HepG2 (cell line): Measurements from ENCODE around the gene RPUSD3. TPM values are rescaled to one million over a fixed set of nuclear protein-coding genes. Genes with fewer than 3 reads are reported as not detected.

ENCODE experiments used
- CENPT ChIP-seq: sonication (generic); formaldehyde crosslinking; IDR thresholded peaks from 2 replicates; pipeline ENCODE4 v1.8.0; 2022; ENCODE audit warnings: low read depth, mild to moderate bottlenecking, moderate library complexity, missing genetic modification reagents
- TFDP1 ChIP-seq: IDR thresholded peaks from 2 replicates; pipeline ENCODE4 v1.6.1; 2016; ENCODE audit warnings: missing compliant biosample characterization, missing genetic modification reagents, borderline replicate concordance
- TMF1 ChIP-seq: sonication (generic); formaldehyde crosslinking; IDR thresholded peaks from 2 replicates; pipeline ENCODE4 v1.8.1; 2022; ENCODE audit warnings: low read depth, missing genetic modification reagents
- ZBTB38 ChIP-seq: sonication (generic); formaldehyde crosslinking; IDR thresholded peaks from 2 replicates; pipeline ENCODE4 v1.5.1; 2020; ENCODE audit warnings: mild to moderate bottlenecking, missing genetic modification reagents
- polyA plus RNA-seq, 8 experiments: library from polyadenylated mRNA; depleted of rRNA in 3 of 8; stranded (reverse) in 7 of 8; unstranded in 1 of 8; fragments of >200 nt; fragmentation: Illumina TruSeq in 4 of 8; extraction: Trizol in 4 of 8; gene quantifications; 2 replicates each; pipeline versions ENCODE4 v1.2.1 to v1.2.3, GENCODE V29; 2011 to 2016; ENCODE audit warnings: low read depth in 4 of 8, missing spikeins in 1 of 8, mixed read lengths in 1 of 8; ENCODE audit not compliant: insufficient read depth in 1 of 8
- total RNA-seq, 5 experiments: library from RNA; depleted of rRNA; stranded (reverse); fragments of >200 nt; fragmentation: Illumina TruSeq; extraction: Trizol; gene quantifications; 2 replicates each; pipeline ENCODE4 v1.2.3, GENCODE V29; 2016; ENCODE audit warnings: low read depth in 1 of 5
- TF ChIP-seq, protein P1 (sequence below): sonication (generic); formaldehyde crosslinking; IDR thresholded peaks from 2 replicates; pipeline ENCODE4 v1.5.1; 2020; ENCODE audit warnings: mild to moderate bottlenecking, missing genetic modification reagents
- TF ChIP-seq, protein P2 (sequence below): sonication (generic); formaldehyde crosslinking; IDR thresholded peaks from 2 replicates; pipeline ENCODE4 v1.4.0; 2020; ENCODE audit warnings: mild to moderate bottlenecking, missing genetic modification reagents

The RPUSD3 gene
- total and polyA plus RNA-seq, 2 of the 13 experiments (the other 11 are each of a cell fraction or from before 2014, with no cell fraction given): 32.1 to 48.7 TPM

DNA sequence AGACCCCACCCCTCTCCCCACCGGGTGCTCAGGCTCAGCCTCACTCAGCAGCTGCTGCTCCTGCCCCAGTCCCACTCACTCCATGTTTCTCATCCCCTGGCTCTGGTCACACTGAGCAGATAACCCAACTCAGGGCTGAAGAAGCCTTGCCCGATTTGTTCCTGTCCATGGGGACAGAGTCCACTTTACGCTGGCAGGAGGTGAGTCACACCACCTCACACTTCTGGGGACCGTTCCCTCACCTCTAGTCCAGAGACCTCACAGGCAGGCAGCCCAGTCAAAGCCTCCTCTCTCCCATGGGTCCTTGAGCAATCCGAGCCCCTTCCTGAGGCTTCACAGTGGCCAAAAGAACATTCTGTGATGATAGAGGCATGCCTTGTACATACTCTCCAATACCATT is 34.9 kb upstream of the RPUSD3 start (continued):
- TF ChIP-seq, protein P1, sequence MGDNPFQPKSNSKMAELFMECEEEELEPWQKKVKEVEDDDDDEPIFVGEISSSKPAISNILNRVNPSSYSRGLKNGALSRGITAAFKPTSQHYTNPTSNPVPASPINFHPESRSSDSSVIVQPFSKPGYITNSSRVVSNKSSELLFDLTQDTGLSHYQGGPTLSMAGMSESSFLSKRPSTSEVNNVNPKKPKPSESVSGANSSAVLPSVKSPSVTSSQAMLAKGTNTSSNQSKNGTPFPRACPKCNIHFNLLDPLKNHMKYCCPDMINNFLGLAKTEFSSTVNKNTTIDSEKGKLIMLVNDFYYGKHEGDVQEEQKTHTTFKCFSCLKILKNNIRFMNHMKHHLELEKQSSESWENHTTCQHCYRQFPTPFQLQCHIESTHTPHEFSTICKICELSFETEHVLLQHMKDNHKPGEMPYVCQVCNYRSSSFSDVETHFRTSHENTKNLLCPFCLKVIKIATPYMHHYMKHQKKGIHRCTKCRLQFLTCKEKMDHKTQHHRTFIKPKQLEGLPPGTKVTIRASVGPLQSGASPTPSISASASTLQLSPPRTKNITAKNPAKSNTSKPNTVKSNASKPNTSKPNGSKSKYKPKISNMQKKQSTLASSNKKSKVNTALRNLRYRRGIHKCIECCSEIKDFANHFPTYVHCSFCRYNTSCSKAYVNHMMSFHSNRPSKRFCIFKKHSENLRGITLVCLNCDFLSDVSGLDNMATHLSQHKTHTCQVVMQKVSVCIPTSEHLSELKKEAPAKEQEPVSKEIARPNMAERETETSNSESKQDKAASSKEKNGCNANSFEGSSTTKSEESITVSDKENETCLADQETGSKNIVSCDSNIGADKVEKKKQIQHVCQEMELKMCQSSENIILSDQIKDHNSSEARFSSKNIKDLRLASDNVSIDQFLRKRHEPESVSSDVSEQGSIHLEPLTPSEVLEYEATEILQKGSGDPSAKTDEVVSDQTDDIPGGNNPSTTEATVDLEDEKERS (CRISPR knock-in tag): 0 out of 2 replicates have a peak, but pooled peaks have one; percentile 35
- TF ChIP-seq ZBTB38 (CRISPR knock-in tag) (peak; percentile 60), CENPT (CRISPR knock-in tag) (no peak), TMF1 (CRISPR knock-in tag) (no peak), TFDP1 (CRISPR knock-in tag) (0 out of 2 replicates have a peak, but pooled peaks have one; percentile 19)
- TF ChIP-seq, protein P2, sequence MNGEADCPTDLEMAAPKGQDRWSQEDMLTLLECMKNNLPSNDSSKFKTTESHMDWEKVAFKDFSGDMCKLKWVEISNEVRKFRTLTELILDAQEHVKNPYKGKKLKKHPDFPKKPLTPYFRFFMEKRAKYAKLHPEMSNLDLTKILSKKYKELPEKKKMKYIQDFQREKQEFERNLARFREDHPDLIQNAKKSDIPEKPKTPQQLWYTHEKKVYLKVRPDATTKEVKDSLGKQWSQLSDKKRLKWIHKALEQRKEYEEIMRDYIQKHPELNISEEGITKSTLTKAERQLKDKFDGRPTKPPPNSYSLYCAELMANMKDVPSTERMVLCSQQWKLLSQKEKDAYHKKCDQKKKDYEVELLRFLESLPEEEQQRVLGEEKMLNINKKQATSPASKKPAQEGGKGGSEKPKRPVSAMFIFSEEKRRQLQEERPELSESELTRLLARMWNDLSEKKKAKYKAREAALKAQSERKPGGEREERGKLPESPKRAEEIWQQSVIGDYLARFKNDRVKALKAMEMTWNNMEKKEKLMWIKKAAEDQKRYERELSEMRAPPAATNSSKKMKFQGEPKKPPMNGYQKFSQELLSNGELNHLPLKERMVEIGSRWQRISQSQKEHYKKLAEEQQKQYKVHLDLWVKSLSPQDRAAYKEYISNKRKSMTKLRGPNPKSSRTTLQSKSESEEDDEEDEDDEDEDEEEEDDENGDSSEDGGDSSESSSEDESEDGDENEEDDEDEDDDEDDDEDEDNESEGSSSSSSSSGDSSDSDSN: peak; percentile 79
- TF ChIP-seq, all 625 proteins: peak for 126
